Esophagus squamous epithelium (tissue), 4 donors: ENCODE data around the gene PLA2R1.

Experiments
- CTCF ChIP-seq, 6 experiments: fragments of 450-650 bp in 4 of 6; fragments of 200-600 bp in 2 of 6; sonication (generic) in 2 of 6; IDR thresholded peaks; one replicate each; pipeline ENCODE4 v1.5.1; 2016 to 2019; ENCODE audit warnings: antibody characterized with exemption in 6 of 6, mild to moderate bottlenecking in 4 of 6, moderate library complexity in 4 of 6
- POLR2A ChIP-seq, 4 donors: fragments of 450-650 bp; IDR thresholded peaks; one replicate each; pipeline ENCODE4 v1.6.1; 2017; ENCODE audit warnings: antibody characterized with exemption in 4 of 4, mild to moderate bottlenecking in 4 of 4, moderate library complexity in 3 of 4

GRCh38 chr2:159900343-159900742 is 162.1 kb downstream of the PLA2R1 start:
- TF ChIP-seq POLR2A (IDR thresholded peaks at IDR 0.05) (no peak), CTCF (IDR thresholded peaks at IDR 0.05) (no peak)
